H9 (cell line): ENCODE results near the gene USP5. TPM values are rescaled to one million over a fixed set of nuclear protein-coding genes. Genes with fewer than 3 reads are reported as not detected.

Experiments
- DNase-seq: peaks from one replicate; pipeline ENCODE4 v3.0.0-alpha.2; 2017
- H2AFZ ChIP-seq: one replicate; pipeline ENCODE4 v1.6.1; 2013; ENCODE audit warnings: mild to moderate bottlenecking, low read length, control low read depth, moderate library complexity
- H2AK5ac ChIP-seq: 2 replicates; pipeline ENCODE4 v1.6.1; 2013; ENCODE audit warnings: low read length, control low read depth, mixed read lengths; ENCODE audit not compliant: insufficient read length
- H2BK120ac ChIP-seq: one replicate; pipeline ENCODE4 v1.6.1; 2013; ENCODE audit warnings: low read depth, mild to moderate bottlenecking, low read length, control low read depth, inconsistent platforms; ENCODE audit not compliant: poor library complexity, severe bottlenecking
- H2BK12ac ChIP-seq: 2 replicates; pipeline ENCODE4 v1.6.1; 2013; ENCODE audit warnings: low read length, control low read depth, mixed read lengths, low read depth; ENCODE audit not compliant: insufficient read length
- H2BK15ac ChIP-seq: 2 replicates; pipeline ENCODE4 v1.6.1; 2013; ENCODE audit warnings: low read depth, low read length, control low read depth
- H2BK20ac ChIP-seq: one replicate; pipeline ENCODE4 v1.6.1; 2013; ENCODE audit warnings: low read depth, mild to moderate bottlenecking, low read length, control low read depth, inconsistent platforms; ENCODE audit not compliant: poor library complexity, severe bottlenecking
- H2BK5ac ChIP-seq: 2 replicates; pipeline ENCODE4 v1.6.1; 2013; ENCODE audit warnings: low read length, control low read depth, mixed read lengths; ENCODE audit not compliant: insufficient read length
- H3K14ac ChIP-seq: 2 replicates; pipeline ENCODE4 v1.6.1; 2013; ENCODE audit warnings: low read length, control low read depth; ENCODE audit not compliant: insufficient read depth
- H3K18ac ChIP-seq: 2 replicates; pipeline ENCODE4 v1.6.1; 2013; ENCODE audit warnings: low read depth, mild to moderate bottlenecking, mixed read lengths, low read length, control low read depth; ENCODE audit not compliant: insufficient read length
- H3K23ac ChIP-seq: 2 replicates; pipeline ENCODE4 v1.6.1; 2013; ENCODE audit warnings: low read length, control low read depth, mixed read lengths, low read depth; ENCODE audit not compliant: insufficient read length
- H3K23me2 ChIP-seq: 2 replicates; pipeline ENCODE4 v1.6.1; 2013; ENCODE audit warnings: low read depth, mild to moderate bottlenecking, mixed read lengths, low read length, control low read depth; ENCODE audit not compliant: insufficient read length, poor library complexity, severe bottlenecking
- H3K27ac ChIP-seq: 2 replicates; pipeline ENCODE4 v1.5.1; 2013; ENCODE audit warnings: low read length, control low read depth, mixed read lengths, low read depth; ENCODE audit not compliant: insufficient read length
- H3K27me3 ChIP-seq: 2 replicates; pipeline ENCODE4 v1.6.1; 2013; ENCODE audit warnings: low read length, control low read depth, inconsistent platforms; ENCODE audit not compliant: insufficient read depth
- H3K4ac ChIP-seq: 2 replicates; pipeline ENCODE4 v1.6.1; 2013; ENCODE audit warnings: low read depth, mild to moderate bottlenecking, control low read depth, inconsistent platforms, low read length, moderate library complexity
- H3K4me1 ChIP-seq: 2 replicates; pipeline ENCODE4 v1.6.1; 2013; ENCODE audit warnings: low read length, control low read depth, inconsistent platforms; ENCODE audit not compliant: insufficient read depth
- H3K4me2 ChIP-seq: 2 replicates; pipeline ENCODE4 v1.6.1; 2013; ENCODE audit warnings: low read length, control low read depth, mixed read lengths; ENCODE audit not compliant: insufficient read length, insufficient read depth
- H3K56ac ChIP-seq: 2 replicates; pipeline ENCODE4 v1.6.1; 2013; ENCODE audit warnings: low read depth, mild to moderate bottlenecking, mixed read lengths, low read length, control low read depth; ENCODE audit not compliant: insufficient read length
- H3K79me1 ChIP-seq: 2 replicates; pipeline ENCODE4 v1.6.1; 2013; ENCODE audit warnings: low read depth, mild to moderate bottlenecking, moderate library complexity, low read length, control low read depth, inconsistent platforms; ENCODE audit not compliant: insufficient read depth, poor library complexity, severe bottlenecking
- H3K79me2 ChIP-seq: 2 replicates; pipeline ENCODE4 v1.6.1; 2013; ENCODE audit warnings: low read length, control low read depth, inconsistent platforms; ENCODE audit not compliant: insufficient read depth
- H3K9ac ChIP-seq: 2 replicates; pipeline ENCODE4 v1.6.1; 2013; ENCODE audit warnings: low read length, control low read depth, mixed read lengths; ENCODE audit not compliant: insufficient read length; ENCODE audit errors: extremely low read depth
- H3K9me3 ChIP-seq: one replicate; pipeline ENCODE4 v1.6.1; 2013; ENCODE audit warnings: low read depth, low read length, inconsistent platforms; ENCODE audit not compliant: control insufficient read depth
- H3T11ph ChIP-seq: one replicate; pipeline ENCODE4 v1.6.1; 2013; ENCODE audit warnings: mild to moderate bottlenecking, low read length, control low read depth, inconsistent platforms
- H4K20me1 ChIP-seq: one replicate; pipeline ENCODE4 v1.6.1; 2013; ENCODE audit not compliant: control insufficient read depth, insufficient read length, insufficient read depth
- H4K5ac ChIP-seq: 2 replicates; pipeline ENCODE4 v1.6.1; 2013; ENCODE audit warnings: low read depth, mild to moderate bottlenecking, mixed read lengths, low read length, control low read depth; ENCODE audit not compliant: insufficient read length
- H4K8ac ChIP-seq: replicated peaks from 2 replicates; pipeline ENCODE4 v1.6.1; 2013; ENCODE audit warnings: low read length, control low read depth, mixed read lengths, low read depth; ENCODE audit not compliant: insufficient read length
- H4K91ac ChIP-seq: 2 replicates; pipeline ENCODE4 v1.6.1; 2013; ENCODE audit warnings: low read depth, mild to moderate bottlenecking, moderate library complexity, mixed read lengths, low read length, control low read depth; ENCODE audit not compliant: insufficient read length
- H3K27ac Mint-ChIP-seq, 3 experiments: 2 replicates in 2 of 3; 3 replicates in 1 of 3; pipeline ENCODE4 v1.8.0; 2020 to 2021; ENCODE audit warnings: mixed read lengths in 3 of 3, mild to moderate bottlenecking in 1 of 3, moderate library complexity in 1 of 3
- H3K27me3 Mint-ChIP-seq: 2 replicates; pipeline ENCODE4 v1.8.0; 2021; ENCODE audit warnings: low read depth, mild to moderate bottlenecking, moderate library complexity, mixed read lengths
- H3K36me3 Mint-ChIP-seq, 3 experiments: 2 replicates in 2 of 3; 3 replicates in 1 of 3; pipeline ENCODE4 v1.8.0; 2020 to 2021; ENCODE audit warnings: low read depth in 3 of 3, mixed read lengths in 3 of 3; ENCODE audit not compliant: insufficient read depth in 1 of 3
- H3K4me1 Mint-ChIP-seq, 2 experiments: 2 replicates each; pipeline ENCODE4 v1.8.0; 2020; ENCODE audit warnings: mixed read lengths in 2 of 2
- H3K4me3 Mint-ChIP-seq, 2 experiments: 2 replicates in 1 of 2; 3 replicates in 1 of 2; pipeline ENCODE4 v1.8.0; 2020 to 2021; ENCODE audit warnings: mild to moderate bottlenecking in 2 of 2, mixed read lengths in 2 of 2, moderate library complexity in 1 of 2
- H3K9me3 Mint-ChIP-seq, 2 experiments: 2 replicates in 1 of 2; 3 replicates in 1 of 2; pipeline ENCODE4 v1.8.0; 2020; ENCODE audit warnings: mild to moderate bottlenecking in 2 of 2, mixed read lengths in 2 of 2, moderate library complexity in 1 of 2
- CTCF ChIP-seq: fragments of 200-600 bp; sonication (generic); conservative IDR thresholded peaks from 3 replicates; pipeline ENCODE4 v1.8.0; 2021; ENCODE audit warnings: antibody characterized with exemption, mild to moderate bottlenecking
- WGBS: extraction: QIAGEN DNeasy Blood & Tissue Kit; methylation state at CpG from one replicate; pipeline ENCODE4 v1.1.7; 2013; ENCODE audit warnings: missing lambda C conversion rate, low lambda C conversion rate, mixed read lengths; ENCODE audit not compliant: insufficient read length; ENCODE audit errors: extremely low coverage; 5-methylcytosine and 5-hydroxymethylcytosine counted together
- total RNA-seq: library from RNA; stranded (reverse); gene quantifications from 2 replicates; pipeline ENCODE4 v1.2.1, GENCODE V29; 2021

USP5 gene
- total RNA-seq, 1 experiment from 2014 or later = 143 TPM

- WGBS = no CpG with 5 or more reads among the region's 6 CpGs
- Histone ChIP-seq H4K8ac (no peak overlapping the region), H3K9ac (no peak overlapping the region), H3K4ac (no peak overlapping the region), H3K4me2 (no peak overlapping the region), H2BK12ac (no peak overlapping the region), H2BK15ac (no peak overlapping the region), H4K91ac (no peak overlapping the region), H3K4me1 (no peaks in the 10 kb centered on the region), H2AFZ (no peak overlapping the region), H3K9me3 (no peaks in the 10 kb centered on the region), H3K56ac (no peak overlapping the region), H2BK20ac (no peak overlapping the region), H2AK5ac (no peak overlapping the region), H3K27me3 (no peaks in the 10 kb centered on the region), H4K5ac (no peak overlapping the region), H3K79me2 (peaks cover 2% of the 10 kb centered on the region; the same call in 1 of the 2 replicates), H3K23me2 (peaks cover 8% of the 10 kb centered on the region), H3K27ac (no peak overlapping the region), H3K23ac (no peak overlapping the region), H2BK120ac (no peak overlapping the region), H2BK5ac (no peak overlapping the region), H4K20me1 (peaks cover 2% of the 10 kb centered on the region), H3K79me1 (no peaks in the 10 kb centered on the region), H3T11ph (no peak overlapping the region), H3K18ac (no peak overlapping the region), H3K14ac (no peak overlapping the region)
- Mint-ChIP-seq H3K9me3 (no peaks in the 10 kb centered on the region), H3K4me1 (peaks cover 6 to 16% of the 10 kb centered on the region in 2 experiments), H3K27me3 (no peaks in the 10 kb centered on the region), H3K4me3 (no peak overlapping the region), H3K36me3 (peaks cover 40 to 76% (median 68%) of the 10 kb centered on the region in 3 experiments; a peak in 6 of 7 replicates), H3K27ac (no peak overlapping the region)
- TF ChIP-seq CTCF = no peak
- no peak for DNase-seq
These were observed 18.6 kb upstream of the USP5 start for GRCh38 chr12:6833189-6833890.
